HCT116 (cell line): ENCODE measurements around the gene MCL1. TPM values are rescaled to one million over a fixed set of nuclear protein-coding genes. Genes with fewer than 3 reads are reported as not detected.
A peak's percentile ranks its signal among the peaks of the same experiment; 100 is the strongest.

Source experiments
- ATAC-seq: fragments of 200-7000 bp; cut with Tn5 transposase; 2 replicates; pipeline ENCODE4 v1.9.1; 2020; ENCODE audit warnings: mild to moderate bottlenecking, moderate library complexity
- BruUV-seq: library from RNA; stranded (reverse); fragments of 400-500 nt; replicated peaks from 2 replicates; lab custom pipeline; 2021; lab: Mats Ljungman, UMichigan
- CTCF ChIA-PET: fragments of 300-600 bp; sonication (Branson Sonifier 250); formaldehyde crosslinking; loops from one replicate; lab custom pipeline; 2021; ENCODE audit warnings: antibody characterized with exemption; lab: Charles Lee
- POLR2A ChIA-PET: fragments of 300-600, 350-600 bp; sonication (Branson Sonifier 250); formaldehyde crosslinking; loops from one replicate; lab custom pipeline; 2021; ENCODE audit warnings: antibody characterized with exemption; lab: Charles Lee
- RAD21 ChIA-PET, 2 experiments: fragments of 300-600 bp; sonication (Branson Sonifier 250); formaldehyde crosslinking; loops; one replicate each; lab custom pipeline; 2023; ENCODE audit warnings: low total read pairs in 2 of 2; ENCODE audit not compliant: uncharacterized antibody in 2 of 2, unreplicated experiment in 2 of 2, low non-redundant PET in 1 of 2; lab: Charles Lee
- DNase-seq: peaks from one replicate; pipeline ENCODE4 v3.0.0-alpha.2; 2010; ENCODE audit warnings: low read depth, low spot score
- H2AFZ ChIP-seq: fragments of 200-600 bp; shearing (Covaris generic), sonication (generic); 2 replicates; pipeline ENCODE4 v1.6.1; 2017; ENCODE audit warnings: low read depth, mixed run types, mixed read lengths, antibody characterized with exemption, low read length; ENCODE audit not compliant: poor library complexity, severe bottlenecking
- H3K27ac ChIP-seq: 2 replicates; pipeline ENCODE4 v1.5.1; 2012; ENCODE audit warnings: low read depth, low read length
- H3K27me3 ChIP-seq: fragments of 200-600 bp; sonication (generic); 2 replicates; pipeline ENCODE4 v1.6.1; 2016; ENCODE audit warnings: mixed run types, low read length, mixed read lengths; ENCODE audit not compliant: insufficient read depth
- H3K36me3 ChIP-seq, 2 experiments: fragments of 200-500 bp in 1 of 2; fragments of 200-600 bp in 1 of 2; sonication (Bioruptor generic) in 1 of 2; sonication (generic) in 1 of 2; 2 replicates each; pipeline versions ENCODE4 v1.5.1 to v1.6.1; 2014 to 2016; ENCODE audit warnings: low read length in 2 of 2, inconsistent platforms in 1 of 2, mixed read lengths in 1 of 2, mixed run types in 1 of 2; ENCODE audit not compliant: insufficient read depth in 2 of 2, control insufficient read depth in 1 of 2
- H3K4me1 ChIP-seq, 2 experiments: fragments of 200-600 bp in 1 of 2; sonication (generic) in 1 of 2; 2 replicates each; pipeline versions ENCODE4 v1.5.1 to v1.6.1; 2012 to 2017; ENCODE audit warnings: low read length in 2 of 2, inconsistent platforms in 1 of 2, mild to moderate bottlenecking in 1 of 2, mixed read lengths in 1 of 2, mixed run types in 1 of 2, moderate library complexity in 1 of 2; ENCODE audit not compliant: insufficient read depth in 2 of 2, control insufficient read depth in 1 of 2
- H3K4me2 ChIP-seq: fragments of 200-600 bp; sonication (generic); 2 replicates; pipeline ENCODE4 v1.6.1; 2017; ENCODE audit warnings: mixed run types, low read length, mixed read lengths
- H3K4me3 ChIP-seq, 2 experiments: fragments of 200-600 bp in 1 of 2; sonication (generic) in 1 of 2; replicated peaks in 1 of 2; 2 replicates each; pipeline ENCODE4 v1.5.1; 2011 to 2016; ENCODE audit warnings: low read length in 2 of 2, control low read depth in 1 of 2, low read depth in 1 of 2, mild to moderate bottlenecking in 1 of 2, mixed read lengths in 1 of 2, mixed run types in 1 of 2
- H3K79me2 ChIP-seq: fragments of 200-600 bp; sonication (generic); 2 replicates; pipeline ENCODE4 v1.6.1; 2017; ENCODE audit warnings: mild to moderate bottlenecking, mixed run types, low read length, moderate library complexity, mixed read lengths; ENCODE audit not compliant: insufficient read depth
- H3K9ac ChIP-seq: fragments of 200-600 bp; sonication (generic); 2 replicates; pipeline ENCODE4 v1.6.1; 2016; ENCODE audit warnings: low read length, mixed read lengths
- H3K9me2 ChIP-seq: fragments of 200-600 bp; sonication (generic), shearing (Covaris generic); 2 replicates; pipeline ENCODE4 v1.6.1; 2017; ENCODE audit warnings: mixed run types, mild to moderate bottlenecking, moderate library complexity; ENCODE audit not compliant: insufficient read depth
- H3K9me3 ChIP-seq, 2 experiments: fragments of 200-500 bp in 1 of 2; fragments of 200-600 bp in 1 of 2; sonication (Bioruptor generic) in 1 of 2; sonication (generic) in 1 of 2; 2 replicates each; pipeline ENCODE4 v1.6.1; 2014 to 2017; ENCODE audit warnings: low read length in 2 of 2, mixed read lengths in 2 of 2, inconsistent platforms in 1 of 2, low read depth in 1 of 2, mild to moderate bottlenecking in 1 of 2, mixed run types in 1 of 2, moderate library complexity in 1 of 2; ENCODE audit not compliant: control insufficient read depth in 1 of 2, insufficient read depth in 1 of 2
- H4K20me1 ChIP-seq: fragments of 200-600 bp; sonication (generic), shearing (Covaris generic); 2 replicates; pipeline ENCODE4 v1.6.1; 2017; ENCODE audit warnings: mixed run types, mild to moderate bottlenecking, moderate library complexity; ENCODE audit not compliant: insufficient read depth
- CTCF ChIP-seq, 3 experiments: fragments of 200-600 bp in 1 of 3; sonication (generic) in 1 of 3; IDR thresholded peaks in 2 of 3; conservative IDR thresholded peaks in 1 of 3; 2 replicates each; pipeline ENCODE4 v1.5.1; 2012 to 2017; ENCODE audit warnings: low read depth in 2 of 3, low read length in 2 of 3, antibody characterized with exemption in 1 of 3, borderline replicate concordance in 1 of 3, control low read depth in 1 of 3, mild to moderate bottlenecking in 1 of 3, mixed read lengths in 1 of 3, mixed run types in 1 of 3, moderate library complexity in 1 of 3; ENCODE audit not compliant: insufficient read depth in 1 of 3
- ELF1 ChIP-seq: IDR thresholded peaks from 2 replicates; pipeline ENCODE4 v1.6.1; 2012; ENCODE audit warnings: low read depth, borderline replicate concordance
- POLR2AphosphoS5 ChIP-seq: IDR thresholded peaks from 2 replicates; pipeline ENCODE4 v1.6.1; 2011; ENCODE audit warnings: mild to moderate bottlenecking, low read depth, low read length, moderate library complexity
- SP1 ChIP-seq: IDR thresholded peaks from 2 replicates; pipeline ENCODE4 v1.6.1; 2012; ENCODE audit warnings: low read depth
- ZBTB33 ChIP-seq: IDR thresholded peaks from 2 replicates; pipeline ENCODE4 v1.6.1; 2011; ENCODE audit warnings: mild to moderate bottlenecking, low read length, moderate library complexity; ENCODE audit not compliant: insufficient replicate concordance; ENCODE audit errors: extremely low read depth
- intact Hi-C: fragments of 100-400 bp; cut with micrococcal nuclease; formaldehyde crosslinking; loops from 2 replicates; pipeline ENCODE4 v1.10.0; 2022
- total RNA-seq: library from RNA; stranded (reverse); gene quantifications from one replicate; pipeline ENCODE4 v1.2.1, GENCODE V29; 2021; ENCODE audit not compliant: unreplicated experiment

The MCL1 gene
- total RNA-seq, 1 experiment from 2014 or later = 146 TPM

- Histone ChIP-seq H2AFZ (no peak overlapping the region), H3K4me3 (no peak overlapping the region), H3K4me2 (peak overlapping the region; percentile 52), H3K9me2 (no peaks in the 10 kb centered on the region), H3K9me3 (no peaks in the 10 kb centered on the region)
- intact Hi-C loops = loop anchor here (10.0 kb wide), 1 partner anchor 127 kb away; the partner anchor contains the start of gene GOLPH3L
- RAD21 ChIA-PET = no interaction called here
- CTCF ChIA-PET = interaction anchor here (0.6 to 0.9 kb wide), 2 partner anchors 8 to 148 kb away, joined by 3 to 4 read pairs; no protein-coding TSS in a partner anchor
- TF ChIP-seq CTCF (IDR thresholded peaks at IDR 0.05 in 2 of 3, conservative IDR thresholded peaks at IDR 0.05 in 1 of 3; ENCODE audit: borderline replicate concordance in 1 of 3, insufficient read depth in 1 of 3, low read depth in 2 of 3, low read length in 2 of 3) (no peak), ZBTB33 (no peak), POLR2AphosphoS5 (no peak), ELF1 (no peak), SP1 (no peak)
- TF ChIP-seq, all 23 proteins: peak for 0
- H3K36me3 ChIP-seq = peaks cover 2 to 3% of the 10 kb centered on the region in 2 experiments; a peak in 2 of 4 replicates
- H4K20me1 ChIP-seq = peaks cover 6% of the 10 kb centered on the region; the same call in 1 of the 2 replicates
- peaks cover 44% of the 10 kb centered on the region for H3K79me2 ChIP-seq
- peak overlapping the region; percentile 52 for H3K27ac ChIP-seq
- DNase-seq (no peak), ATAC-seq (peak; percentile 58)
- no peaks in the 10 kb centered on the region for H3K27me3 ChIP-seq
- no TSS peak for BruUV-seq
- peak overlapping the region; percentile 15 for H3K9ac ChIP-seq
- H3K4me1 ChIP-seq = peaks cover 58 to 70% of the 10 kb centered on the region in 2 experiments
- POLR2A ChIA-PET = interaction anchor here (1.0 to 2.0 kb wide), 2 partner anchors 9 to 11 kb away, joined by 4 to 14 read pairs; partner anchors contain the start of gene MCL1
Measured at GRCh38 chr1:150567717-150568593, 11.5 kb downstream of the MCL1 start.
